Stimulated activated CD4-positive, alpha-beta T cell treated with anti-CD3 and anti-CD28 coated beads, Interleukin-4, amount 100 ng/mL, for 1 hour (primary cell): ENCODE measurements around the gene PCSK9.

ENCODE experiments used
- DNase-seq: peaks from one replicate; pipeline ENCODE4 v3.0.0-alpha.2; 2020

Gene PCSK9

DNA sequence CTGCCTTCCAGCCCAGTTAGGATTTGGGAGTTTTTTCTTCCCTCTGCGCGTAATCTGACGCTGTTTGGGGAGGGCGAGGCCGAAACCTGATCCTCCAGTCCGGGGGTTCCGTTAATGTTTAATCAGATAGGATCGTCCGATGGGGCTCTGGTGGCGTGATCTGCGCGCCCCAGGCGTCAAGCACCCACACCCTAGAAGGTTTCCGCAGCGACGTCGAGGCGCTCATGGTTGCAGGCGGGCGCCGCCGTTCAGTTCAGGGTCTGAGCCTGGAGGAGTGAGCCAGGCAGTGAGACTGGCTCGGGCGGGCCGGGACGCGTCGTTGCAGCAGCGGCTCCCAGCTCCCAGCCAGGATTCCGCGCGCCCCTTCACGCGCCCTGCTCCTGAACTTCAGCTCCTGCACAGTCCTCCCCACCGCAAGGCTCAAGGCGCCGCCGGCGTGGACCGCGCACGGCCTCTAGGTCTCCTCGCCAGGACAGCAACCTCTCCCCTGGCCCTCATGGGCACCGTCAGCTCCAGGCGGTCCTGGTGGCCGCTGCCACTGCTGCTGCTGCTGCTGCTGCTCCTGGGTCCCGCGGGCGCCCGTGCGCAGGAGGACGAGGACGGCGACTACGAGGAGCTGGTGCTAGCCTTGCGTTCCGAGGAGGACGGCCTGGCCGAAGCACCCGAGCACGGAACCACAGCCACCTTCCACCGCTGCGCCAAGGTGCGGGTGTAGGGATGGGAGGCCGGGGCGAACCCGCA is at the start of gene PCSK9:
Gene PCSK9 (plus strand): TSS at position 207 of the 741 bp plus-strand sequence. CDS start 290 bp downstream, at position 497.
- no peak for DNase-seq

DNA sequence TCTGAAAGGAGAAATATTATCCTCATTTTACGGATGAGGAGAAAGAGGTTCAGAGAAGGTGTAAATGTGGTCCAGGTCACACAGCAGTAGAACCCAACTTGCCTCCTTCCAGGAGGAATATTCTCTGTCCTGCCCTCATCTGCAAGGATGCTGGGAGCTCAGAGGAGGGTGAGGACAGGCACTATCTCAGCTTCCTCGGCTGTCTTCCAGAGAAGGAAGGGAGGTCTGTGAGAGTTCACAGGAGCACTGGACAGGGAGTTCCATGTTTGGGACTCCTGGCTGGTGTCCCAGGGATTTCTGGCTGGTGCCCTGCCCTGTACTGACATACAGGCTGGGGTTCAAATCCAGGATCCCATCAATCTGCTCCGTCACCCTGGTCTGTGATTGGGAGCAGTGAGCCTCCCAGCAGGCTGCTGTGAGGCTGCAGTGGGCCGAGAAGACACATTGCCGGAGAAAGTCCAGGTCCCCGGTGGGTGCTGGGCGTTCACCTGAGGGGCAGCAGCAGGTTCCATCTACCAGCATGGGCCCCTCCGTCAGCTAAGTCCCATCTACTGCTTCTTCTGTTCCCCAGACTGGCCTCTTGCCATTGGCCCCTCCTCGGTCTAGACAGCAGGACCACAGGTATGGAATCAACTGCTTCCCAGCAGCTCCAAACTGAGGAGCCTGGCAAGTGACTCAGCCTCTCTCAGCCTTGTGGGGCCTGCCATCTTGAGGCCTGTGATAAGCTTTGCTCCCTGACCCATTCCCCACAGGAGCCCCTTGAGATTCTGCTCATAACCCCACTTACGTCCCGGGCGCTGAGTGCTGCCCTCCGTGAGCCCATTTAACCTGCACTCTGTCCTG is 49.2 kb upstream of the PCSK9 start:
- DNase-seq, result no peak

DNA sequence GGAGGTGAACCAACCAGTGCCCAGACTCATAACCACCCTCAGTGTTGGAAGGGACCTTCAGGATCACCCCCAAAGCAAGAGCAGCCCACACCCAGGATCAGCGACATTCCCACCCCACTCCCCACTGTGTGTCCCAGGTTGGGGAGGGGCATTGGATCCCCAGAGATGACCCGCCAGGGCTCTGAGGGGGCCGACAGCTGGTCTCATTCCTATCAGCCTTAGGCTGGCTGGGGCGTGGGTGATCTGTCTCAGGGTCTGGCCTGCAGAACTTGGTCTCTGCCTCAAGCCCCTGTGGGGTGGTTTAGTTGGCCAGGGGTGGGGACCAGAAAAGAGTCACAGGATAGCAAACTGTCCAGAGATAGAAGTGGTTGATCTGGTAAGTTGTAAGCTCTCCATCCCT is 48.4 kb upstream of the PCSK9 start:
- DNase-seq, result no peak

DNA sequence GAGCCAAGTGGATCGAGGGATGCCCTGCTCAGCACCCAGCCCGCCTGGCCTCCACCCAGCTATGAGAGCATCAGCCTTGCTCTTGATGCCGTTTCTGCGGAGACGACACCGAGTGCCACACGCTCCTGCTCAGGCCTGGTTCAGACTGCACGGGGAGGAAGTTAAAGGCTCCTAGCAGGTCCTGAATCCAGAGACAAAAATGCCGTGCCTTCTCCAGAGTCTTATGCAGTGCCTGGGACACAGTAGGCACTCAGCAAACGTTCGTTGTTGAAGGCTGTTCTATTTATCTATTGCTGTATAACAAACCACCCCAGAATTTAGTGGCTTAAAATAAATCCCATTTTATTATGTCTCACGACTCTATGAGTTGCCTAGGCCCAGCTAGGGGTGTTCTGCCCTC is 47.4 kb upstream of the PCSK9 start:
- DNase-seq, result no peak

DNA sequence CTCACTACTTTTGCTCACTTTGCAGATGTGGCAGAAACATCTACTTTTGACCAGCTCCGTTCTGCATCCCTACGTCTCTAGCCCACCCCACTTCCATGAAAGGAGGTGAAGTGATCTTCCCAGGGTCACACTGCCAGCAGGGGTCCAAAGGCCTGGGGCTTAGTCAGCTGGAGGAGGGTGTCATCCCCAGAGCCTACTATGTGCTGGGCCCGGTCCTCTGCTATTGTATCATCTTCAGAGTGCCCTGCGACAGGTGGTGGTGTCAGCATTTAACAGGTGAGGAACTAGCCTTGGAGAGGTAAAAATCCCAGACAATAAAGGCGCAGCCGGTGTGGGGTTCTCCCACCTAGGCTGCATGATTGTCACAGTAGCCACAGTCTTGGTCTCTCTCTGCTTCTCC is 46.2 kb upstream of the PCSK9 start:
- no peak for DNase-seq

DNA sequence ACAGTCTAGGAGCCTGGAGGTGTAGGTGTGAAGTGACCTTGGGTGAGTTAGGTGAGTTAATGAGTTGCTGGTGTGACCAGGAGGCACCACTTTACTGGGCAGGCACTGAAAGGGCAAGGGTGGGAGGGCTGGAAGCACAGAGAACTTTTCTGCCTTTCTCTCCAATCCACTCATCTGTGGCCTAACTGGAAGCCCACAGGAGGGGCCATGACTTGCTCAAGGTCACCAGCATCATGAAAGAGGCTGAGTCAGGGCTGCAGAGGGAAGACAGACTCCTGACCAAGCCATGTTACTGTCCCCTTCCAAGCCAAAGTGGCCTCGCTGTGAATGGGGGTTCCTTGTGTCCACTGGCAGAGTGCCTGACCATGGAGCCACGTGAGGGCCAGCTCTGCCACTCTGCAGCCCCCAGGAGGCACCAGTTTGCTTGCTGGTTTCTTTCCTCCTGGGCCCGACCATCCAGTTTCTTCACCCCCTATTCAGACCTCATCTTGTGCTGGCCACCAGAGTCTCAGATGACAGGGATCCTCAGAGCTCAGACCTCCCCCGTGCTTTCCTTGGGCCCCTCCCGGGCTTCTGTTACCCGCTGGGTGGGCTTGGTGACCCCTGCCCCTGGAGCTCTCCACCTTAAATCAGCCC is 44.9 kb upstream of the PCSK9 start:
- DNase-seq, result no peak

DNA sequence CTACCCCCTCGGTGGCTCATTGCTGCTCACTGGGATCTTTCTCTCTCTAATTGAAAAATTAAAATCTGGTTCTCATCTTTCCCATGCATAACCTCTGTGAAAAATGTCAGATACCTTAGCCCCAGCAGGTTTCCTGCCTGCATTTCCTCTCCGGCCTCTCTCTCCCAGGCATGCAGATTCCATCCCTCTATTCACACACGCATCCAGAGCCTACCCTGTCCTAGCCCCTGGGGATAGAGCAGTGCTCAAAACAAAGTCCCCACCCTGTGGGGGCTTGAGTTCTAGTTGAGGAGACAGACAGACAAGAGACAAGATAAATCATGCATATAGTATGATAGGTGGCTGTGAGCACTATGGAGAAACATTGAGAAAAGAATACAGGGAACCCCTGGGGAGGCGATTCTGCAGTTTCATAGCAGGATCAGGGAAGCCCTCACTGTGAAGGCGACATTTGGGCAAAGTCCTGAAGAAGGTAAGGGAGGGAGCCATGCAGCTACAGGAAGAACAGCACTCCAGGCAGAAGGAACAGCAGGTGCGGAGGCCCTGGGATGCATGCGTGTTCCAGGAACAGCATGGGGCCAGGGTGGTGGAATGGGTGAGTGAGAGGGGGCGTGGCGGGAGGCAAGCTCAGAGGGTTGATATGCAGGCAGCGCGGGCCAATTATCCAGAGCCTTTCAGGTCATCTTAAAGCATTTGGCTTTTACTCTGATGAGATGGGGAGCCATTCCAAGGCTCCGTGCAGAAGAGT is 44.2 kb upstream of the PCSK9 start:
- DNase-seq, result no peak

DNA sequence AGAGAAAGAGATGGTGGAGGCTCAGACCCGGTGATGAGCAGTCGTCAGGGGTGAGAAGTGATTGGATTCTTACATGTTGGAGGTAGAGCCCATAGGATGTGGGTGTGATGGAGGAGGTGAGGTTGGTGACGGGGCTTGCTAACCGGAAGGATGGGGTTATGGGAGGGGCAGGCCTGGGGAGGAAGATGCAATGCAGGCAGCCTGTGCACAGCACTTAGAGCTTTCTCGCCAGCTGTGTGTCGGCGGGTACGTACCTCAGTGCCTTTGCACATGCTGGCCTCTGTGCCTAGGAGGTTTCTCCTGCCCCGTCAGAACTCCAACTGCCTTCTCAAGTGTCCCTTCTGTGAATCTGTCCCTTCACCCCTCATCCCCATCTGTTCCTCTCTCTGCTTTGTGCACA is 43.5 kb upstream of the PCSK9 start:
- DNase-seq, result no peak

DNA sequence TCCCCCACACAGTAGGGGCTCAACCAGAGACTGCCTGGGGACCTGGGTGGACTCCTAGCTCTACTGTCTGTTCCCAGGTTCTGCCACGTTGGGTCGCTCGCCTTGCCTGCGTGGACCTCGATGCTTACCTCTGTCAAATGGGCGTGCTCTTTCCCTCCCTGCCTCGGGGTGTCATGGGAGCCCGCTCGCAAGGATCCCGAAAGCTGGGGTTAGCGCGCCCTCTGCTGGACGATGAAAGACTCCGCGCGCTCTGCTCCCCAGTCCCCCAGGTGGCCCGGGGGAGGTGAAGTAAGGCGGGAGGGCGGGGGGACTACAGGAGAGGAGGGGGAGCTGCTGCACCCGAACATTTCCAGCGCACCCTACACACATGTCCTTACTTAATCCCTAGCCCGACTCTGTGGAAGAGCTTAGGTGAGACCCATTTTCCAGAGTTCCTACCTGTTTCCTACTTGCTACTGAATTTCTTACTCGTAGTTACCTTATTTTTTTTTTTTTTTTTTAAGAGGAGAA is 42.9 kb upstream of the PCSK9 start:
- DNase-seq, result peak; percentile 78

DNA sequence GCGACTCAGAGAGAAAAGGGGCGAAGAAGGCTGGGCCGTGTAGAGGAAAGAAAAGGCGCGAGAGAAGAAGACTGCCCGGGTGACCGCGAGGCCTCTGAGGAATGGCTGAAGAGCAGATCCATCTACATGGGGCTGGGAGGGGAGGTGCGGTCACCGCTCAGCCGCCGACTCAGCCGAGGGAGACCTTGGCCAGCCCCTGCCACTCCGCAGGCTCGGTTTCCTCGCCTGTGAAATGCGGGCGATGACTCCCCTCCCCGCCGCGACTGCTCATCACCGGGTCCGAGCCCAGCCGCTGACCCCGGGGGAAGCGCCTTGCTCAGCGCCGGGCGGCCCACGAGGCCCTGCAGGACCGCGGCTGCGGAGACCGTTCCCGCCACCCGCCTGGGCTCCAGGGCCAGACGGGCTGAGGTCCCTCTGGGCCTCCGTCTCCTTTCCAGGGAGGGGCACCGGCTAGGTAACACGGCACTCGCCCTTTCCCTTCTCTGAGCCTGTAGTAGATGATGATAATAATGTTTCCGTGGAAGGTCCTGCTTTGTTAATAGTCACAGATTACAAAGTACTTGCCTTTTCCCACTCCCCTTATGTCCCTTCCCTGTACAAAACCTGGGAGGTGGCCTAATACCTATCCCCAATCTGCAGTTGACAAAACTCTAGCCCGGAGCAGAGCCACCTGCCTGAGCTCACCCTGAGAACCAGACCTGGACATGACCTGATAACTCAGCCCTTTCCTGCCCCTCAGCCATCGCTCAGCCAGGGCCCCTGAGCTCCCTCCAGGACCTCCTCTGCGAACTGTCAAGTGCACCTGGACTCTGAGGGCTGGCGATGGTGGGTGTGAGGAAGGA is 42.3 kb upstream of the PCSK9 start:
- no peak for DNase-seq

DNA sequence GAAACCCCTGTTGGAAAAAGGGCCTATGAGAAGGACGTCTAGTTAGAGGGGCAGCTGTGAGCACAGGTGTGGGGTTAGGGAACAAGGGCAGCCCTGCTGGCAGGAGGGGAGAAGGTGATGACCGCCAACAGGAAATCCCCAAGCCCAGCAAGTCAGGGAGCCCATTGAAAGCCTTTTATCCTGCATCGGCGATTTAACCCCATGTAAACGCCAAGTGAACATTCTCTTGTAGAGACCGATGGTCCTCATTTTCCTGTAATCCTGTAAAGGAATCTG is 41.7 kb upstream of the PCSK9 start:
- no peak for DNase-seq

DNA sequence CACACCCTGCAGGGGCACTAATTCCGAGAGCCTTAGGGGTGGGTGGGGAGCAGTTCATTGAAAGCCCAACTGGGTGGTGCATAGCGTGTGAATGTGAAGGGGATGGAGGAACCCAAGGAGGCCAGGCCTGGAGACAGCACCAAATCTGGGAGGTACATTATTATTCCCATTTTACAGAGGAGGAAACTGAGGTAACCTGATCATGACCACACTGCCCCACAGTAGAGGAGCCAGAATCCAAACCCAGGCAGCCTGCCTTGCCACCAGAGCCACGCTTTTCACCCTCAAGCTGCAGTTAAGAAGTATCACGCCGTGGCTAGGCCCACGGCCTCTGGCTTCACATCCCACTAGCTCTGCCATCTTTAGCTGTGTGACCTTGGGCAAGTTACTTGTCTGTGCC is 41.2 kb upstream of the PCSK9 start:
- no peak for DNase-seq

DNA sequence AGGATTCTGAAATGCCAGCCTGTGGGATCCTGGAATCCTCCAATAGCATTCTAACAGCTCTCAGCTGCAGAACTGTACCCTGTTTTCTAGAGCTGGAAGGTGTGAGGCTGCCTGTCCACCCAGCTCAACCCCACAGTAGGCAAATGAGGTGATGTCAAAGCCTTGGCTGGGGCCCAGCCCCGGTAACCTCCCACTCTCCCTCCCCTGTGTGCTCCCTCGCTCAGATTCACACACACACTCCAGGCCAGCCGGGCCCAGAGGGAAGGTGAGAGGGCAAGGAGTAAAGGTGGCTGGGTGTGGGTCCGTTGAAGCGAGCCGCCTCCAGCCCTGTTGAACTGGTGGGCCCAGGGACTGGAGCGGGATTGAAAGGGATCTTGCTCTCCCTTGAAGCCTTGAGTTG is 40.7 kb upstream of the PCSK9 start, which contains the start of gene BSND:
Gene BSND (plus strand): TSS at position 257 of the 400 bp plus-strand sequence. CDS start 254 bp downstream, outside the sequence.
- DNase-seq, result no peak

DNA sequence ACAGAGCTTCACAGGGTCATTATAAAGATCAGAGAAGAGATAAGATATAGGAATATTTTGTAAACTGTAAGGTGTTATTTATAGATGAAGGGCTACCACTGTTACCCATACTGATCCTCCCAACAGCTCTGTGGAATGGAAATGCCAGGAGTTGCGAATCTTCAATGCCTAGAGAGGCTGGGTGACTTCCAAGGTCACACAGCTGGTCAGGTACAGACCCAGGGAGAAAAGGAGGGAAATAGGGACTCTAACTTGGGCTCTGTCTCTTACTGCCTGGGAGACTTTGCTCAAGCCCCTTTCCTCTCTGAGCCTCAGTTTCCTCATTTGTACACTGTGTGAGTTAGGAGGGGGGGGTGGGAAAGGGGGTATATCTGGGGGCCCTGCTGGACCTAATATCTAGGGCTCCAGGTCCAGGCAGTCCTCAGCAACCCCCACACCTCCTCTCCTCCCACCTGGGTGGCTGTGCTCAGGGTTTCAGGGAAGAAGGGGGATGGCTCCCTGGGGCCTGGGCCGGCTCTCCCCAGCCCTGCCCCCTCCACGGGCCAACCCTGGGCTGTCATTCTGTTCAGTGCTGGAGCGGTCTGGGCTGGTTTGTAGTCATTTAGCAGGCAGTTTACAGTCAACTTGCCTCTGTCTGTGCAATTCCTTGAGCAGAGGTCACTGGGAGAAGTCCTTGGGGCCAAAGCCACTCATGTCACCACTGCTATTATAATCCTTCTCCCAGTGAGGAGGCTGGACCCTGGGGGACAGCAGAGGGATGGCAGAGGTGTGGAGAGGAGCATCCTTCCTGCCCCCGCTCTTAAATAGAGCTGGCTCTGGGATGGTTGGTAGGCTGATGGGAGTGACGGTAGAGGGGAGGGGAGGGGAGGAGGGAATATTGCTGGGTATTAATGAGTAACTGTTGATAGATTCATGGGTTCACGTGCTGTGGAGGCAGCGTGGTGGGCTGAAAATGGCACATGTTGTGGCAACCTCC is 39.0 kb upstream of the PCSK9 start:
- no peak for DNase-seq

DNA sequence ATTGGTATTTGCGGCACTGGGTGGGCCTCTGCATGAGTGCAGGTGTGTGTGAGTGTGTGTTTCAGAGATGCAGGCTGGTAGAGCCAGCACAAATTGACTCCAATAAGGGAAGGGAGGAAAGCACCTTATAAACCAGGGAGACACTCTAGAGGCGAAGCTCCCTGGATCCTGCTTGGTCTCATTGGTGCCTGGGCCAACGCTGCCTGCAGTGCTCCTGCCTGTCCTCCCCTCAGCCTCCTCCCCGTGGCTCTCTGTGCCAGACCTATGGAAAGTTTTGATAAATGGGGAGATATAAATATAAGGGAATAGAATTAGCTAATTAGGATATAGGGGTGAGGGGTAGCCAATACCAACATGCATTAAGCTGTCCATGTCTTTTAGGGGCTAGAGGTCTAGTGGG is 38.0 kb upstream of the PCSK9 start:
- DNase-seq, result no peak

DNA sequence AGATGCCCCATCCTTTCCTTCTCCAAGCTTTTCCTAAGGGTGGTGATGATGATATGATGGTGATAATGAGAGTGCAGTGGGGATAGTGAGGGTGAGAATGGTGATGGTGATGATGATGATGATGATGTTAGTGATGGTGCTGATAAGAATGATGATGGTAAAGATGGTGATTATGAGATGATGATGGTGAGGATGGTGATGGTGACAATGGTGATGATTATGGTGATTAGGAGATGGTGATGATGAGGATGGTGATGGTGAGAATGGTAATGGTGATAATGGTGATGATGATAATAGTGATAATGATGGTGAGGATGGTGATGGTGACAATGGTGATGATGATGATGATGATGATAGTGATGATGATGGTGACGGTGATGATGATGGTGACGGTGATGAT is 36.7 kb upstream of the PCSK9 start:
- no peak for DNase-seq

DNA sequence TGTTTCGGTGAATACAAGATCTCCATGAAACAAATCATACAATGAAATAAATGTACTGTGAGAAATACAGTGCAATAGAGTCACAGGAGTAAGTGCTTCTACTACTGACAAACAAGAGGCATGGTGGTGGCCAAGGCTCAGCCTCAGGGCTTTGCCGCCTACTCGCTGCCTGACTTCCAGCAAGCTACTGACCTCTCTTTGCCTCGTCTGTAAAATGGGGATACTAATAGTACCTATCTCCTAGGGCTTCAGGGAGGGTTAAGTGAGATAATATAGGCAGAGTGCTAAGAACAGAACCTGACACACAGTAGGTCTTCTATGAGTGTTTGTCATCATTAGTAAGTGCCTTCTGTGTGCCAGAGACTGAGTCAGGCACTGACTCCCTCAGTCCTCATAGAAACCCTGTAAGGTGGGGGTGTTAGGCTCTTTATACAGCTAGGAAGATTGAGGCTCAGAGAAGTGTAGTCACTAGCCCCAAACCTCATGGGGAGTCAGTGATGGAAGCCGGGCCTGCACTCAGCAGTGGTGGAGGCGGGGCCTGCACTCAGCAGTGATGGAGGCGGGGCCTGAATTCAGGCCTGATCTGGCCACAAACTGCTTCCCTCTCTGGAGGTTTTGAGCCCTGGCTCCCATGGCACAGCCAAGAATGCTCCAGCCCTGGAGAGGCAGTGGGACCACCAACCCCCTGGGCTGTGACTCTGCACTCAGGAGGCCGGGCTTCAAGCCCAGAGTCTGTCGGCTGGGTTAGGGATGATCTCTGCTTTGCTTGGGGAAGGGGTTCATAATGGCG is 33.8 kb upstream of the PCSK9 start:
- DNase-seq, result no peak

DNA sequence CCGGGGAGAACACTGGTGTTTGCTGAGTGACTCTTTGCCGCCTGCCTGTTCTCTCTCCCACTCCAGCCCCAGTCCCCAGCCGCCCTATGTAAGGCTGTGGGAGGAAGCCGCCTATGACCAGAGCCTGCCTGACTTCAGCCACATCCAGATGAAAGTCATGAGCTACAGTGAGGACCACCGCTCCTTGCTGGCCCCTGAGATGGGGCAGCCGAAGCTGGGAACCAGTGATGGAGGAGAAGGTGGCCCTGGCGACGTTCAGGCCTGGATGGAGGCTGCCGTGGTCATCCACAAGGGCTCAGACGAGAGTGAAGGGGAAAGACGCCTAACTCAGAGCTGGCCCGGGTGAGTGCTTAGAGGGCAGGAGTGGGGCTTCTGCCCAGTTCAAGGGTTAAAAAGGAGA is 32.4 kb upstream of the PCSK9 start:
- DNase-seq, result no peak

DNA sequence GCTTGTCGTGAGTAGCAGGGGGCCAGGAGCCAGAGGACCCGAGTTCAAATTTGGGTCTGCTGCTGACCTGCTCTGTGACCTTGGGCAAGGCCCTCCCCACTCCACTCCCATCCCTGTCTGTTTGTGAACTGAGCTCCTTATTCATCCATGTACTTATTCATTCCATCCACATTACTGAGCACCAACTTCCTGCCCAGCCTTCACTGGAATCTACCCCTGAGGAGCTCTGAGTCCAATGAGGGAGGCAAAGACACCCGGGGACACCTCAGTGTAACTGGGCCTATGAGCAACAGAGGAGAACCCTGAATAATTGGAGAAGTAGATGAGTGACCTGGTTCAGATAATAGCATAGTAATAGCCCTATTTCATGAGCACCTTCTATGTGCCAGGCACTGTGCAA is 31.7 kb upstream of the PCSK9 start:
- no peak for DNase-seq
